Lower leg skin (tissue), 3 donors: Measurements from ENCODE around the gene TRIM7.

Experiments used
- POLR2A ChIP-seq, 2 donors: fragments of 450-650 bp; IDR thresholded peaks; one replicate each; pipeline ENCODE4 v1.6.1; 2016 to 2017; ENCODE audit warnings: antibody characterized with exemption in 2 of 2, mild to moderate bottlenecking in 1 of 2, moderate library complexity in 1 of 2
- TF ChIP-seq, protein P1 (sequence below), 3 donors: fragments of 450-650 bp; IDR thresholded peaks; one replicate each; pipeline ENCODE4 v1.5.1; 2016; ENCODE audit warnings: antibody characterized with exemption in 3 of 3, mild to moderate bottlenecking in 3 of 3, moderate library complexity in 2 of 3

DNA sequence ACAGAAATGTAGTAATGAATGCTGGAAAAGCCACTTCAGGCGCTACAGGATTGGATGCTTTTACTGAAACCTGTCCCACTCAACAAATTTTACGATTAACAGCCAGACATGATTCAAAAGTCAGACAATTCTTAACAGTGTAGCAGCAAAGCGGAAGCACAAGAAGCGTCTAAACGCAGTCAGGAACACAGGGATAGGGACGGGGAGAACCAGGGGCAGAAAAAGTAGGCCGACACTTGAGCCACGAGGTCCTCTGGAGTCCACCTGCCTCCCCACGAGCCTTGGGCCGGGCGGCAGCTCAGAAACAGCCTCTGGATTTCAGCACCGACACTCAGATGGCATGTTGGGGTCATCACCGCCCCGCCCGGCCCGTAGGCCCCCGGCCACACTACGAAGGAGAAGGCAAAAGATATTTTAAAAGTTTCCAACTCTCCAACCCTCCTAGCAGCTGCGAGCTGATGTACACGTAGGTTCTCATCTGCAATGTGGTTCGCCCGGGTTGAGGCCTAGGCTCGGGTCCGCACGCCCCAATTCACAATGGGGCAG is 38.1 kb upstream of the TRIM7 start:
- TF ChIP-seq, protein P1, sequence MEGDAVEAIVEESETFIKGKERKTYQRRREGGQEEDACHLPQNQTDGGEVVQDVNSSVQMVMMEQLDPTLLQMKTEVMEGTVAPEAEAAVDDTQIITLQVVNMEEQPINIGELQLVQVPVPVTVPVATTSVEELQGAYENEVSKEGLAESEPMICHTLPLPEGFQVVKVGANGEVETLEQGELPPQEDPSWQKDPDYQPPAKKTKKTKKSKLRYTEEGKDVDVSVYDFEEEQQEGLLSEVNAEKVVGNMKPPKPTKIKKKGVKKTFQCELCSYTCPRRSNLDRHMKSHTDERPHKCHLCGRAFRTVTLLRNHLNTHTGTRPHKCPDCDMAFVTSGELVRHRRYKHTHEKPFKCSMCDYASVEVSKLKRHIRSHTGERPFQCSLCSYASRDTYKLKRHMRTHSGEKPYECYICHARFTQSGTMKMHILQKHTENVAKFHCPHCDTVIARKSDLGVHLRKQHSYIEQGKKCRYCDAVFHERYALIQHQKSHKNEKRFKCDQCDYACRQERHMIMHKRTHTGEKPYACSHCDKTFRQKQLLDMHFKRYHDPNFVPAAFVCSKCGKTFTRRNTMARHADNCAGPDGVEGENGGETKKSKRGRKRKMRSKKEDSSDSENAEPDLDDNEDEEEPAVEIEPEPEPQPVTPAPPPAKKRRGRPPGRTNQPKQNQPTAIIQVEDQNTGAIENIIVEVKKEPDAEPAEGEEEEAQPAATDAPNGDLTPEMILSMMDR (IDR thresholded peaks at IDR 0.05): no peak
- TF ChIP-seq POLR2A (IDR thresholded peaks at IDR 0.05): no peak
